PC-3 (cell line): ENCODE data around the gene EIF3F.

Experiments used
- EZH2 ChIP-seq: fragments of 300-600 bp; sonication (generic); IDR thresholded peaks from one replicate; pipeline ENCODE4 v1.6.1; 2017; ENCODE audit warnings: antibody characterized with exemption, mild to moderate bottlenecking, low read length; ENCODE audit not compliant: unreplicated experiment
- TF ChIP-seq, protein P1 (sequence below): fragments of 300-600 bp; sonication (generic); conservative IDR thresholded peaks from 2 replicates; pipeline ENCODE4 v1.5.1; 2017; ENCODE audit warnings: antibody characterized with exemption, low read depth, mild to moderate bottlenecking, low read length

- TF ChIP-seq, protein P1, sequence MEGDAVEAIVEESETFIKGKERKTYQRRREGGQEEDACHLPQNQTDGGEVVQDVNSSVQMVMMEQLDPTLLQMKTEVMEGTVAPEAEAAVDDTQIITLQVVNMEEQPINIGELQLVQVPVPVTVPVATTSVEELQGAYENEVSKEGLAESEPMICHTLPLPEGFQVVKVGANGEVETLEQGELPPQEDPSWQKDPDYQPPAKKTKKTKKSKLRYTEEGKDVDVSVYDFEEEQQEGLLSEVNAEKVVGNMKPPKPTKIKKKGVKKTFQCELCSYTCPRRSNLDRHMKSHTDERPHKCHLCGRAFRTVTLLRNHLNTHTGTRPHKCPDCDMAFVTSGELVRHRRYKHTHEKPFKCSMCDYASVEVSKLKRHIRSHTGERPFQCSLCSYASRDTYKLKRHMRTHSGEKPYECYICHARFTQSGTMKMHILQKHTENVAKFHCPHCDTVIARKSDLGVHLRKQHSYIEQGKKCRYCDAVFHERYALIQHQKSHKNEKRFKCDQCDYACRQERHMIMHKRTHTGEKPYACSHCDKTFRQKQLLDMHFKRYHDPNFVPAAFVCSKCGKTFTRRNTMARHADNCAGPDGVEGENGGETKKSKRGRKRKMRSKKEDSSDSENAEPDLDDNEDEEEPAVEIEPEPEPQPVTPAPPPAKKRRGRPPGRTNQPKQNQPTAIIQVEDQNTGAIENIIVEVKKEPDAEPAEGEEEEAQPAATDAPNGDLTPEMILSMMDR = no peak
- TF ChIP-seq EZH2 = no peak
Measured at GRCh38 chr11:8040261-8040920, 53.3 kb downstream of the EIF3F start.
